HepG2 (cell line): Measurements from ENCODE around the gene RNF149. TPM values are rescaled to one million over a fixed set of nuclear protein-coding genes. Genes with fewer than 3 reads are reported as not detected.

Source experiments
- CSRNP1 ChIP-seq: sonication (generic); formaldehyde crosslinking; IDR thresholded peaks from 2 replicates; pipeline ENCODE4 v1.8.1; 2023; ENCODE audit warnings: mild to moderate bottlenecking, missing genetic modification reagents
- GATAD2A ChIP-seq: IDR thresholded peaks from 2 replicates; pipeline ENCODE4 v1.6.1; 2016
- GPBP1L1 ChIP-seq: sonication (generic); formaldehyde crosslinking; IDR thresholded peaks from 2 replicates; pipeline ENCODE4 v1.5.0; 2020; ENCODE audit warnings: mild to moderate bottlenecking, missing genetic modification reagents
- MTA3 ChIP-seq: sonication (generic); formaldehyde crosslinking; IDR thresholded peaks from 2 replicates; pipeline ENCODE4 v1.4.0; 2020; ENCODE audit warnings: missing genetic modification reagents
- MYC ChIP-seq: sonication (generic); formaldehyde crosslinking; IDR thresholded peaks from 2 replicates; pipeline ENCODE4 v1.9.0; 2021; ENCODE audit warnings: missing genetic modification reagents, borderline replicate concordance
- NFAT5 ChIP-seq: sonication (generic); formaldehyde crosslinking; IDR thresholded peaks from 2 replicates; pipeline ENCODE4 v1.4.0; 2020; ENCODE audit warnings: missing genetic modification reagents
- PCBP1 ChIP-seq: fragments of 200-400 bp; formaldehyde crosslinking; IDR thresholded peaks from 2 replicates; pipeline ENCODE4 v1.6.1; 2017; ENCODE audit warnings: mild to moderate bottlenecking, low read depth, low read length, borderline replicate concordance
- POLR2AphosphoS5 ChIP-seq: IDR thresholded peaks from 2 replicates; pipeline ENCODE4 v1.6.1; 2012; ENCODE audit warnings: low read depth, low read length
- RELA ChIP-seq: sonication (generic); formaldehyde crosslinking; IDR thresholded peaks from 2 replicates; pipeline ENCODE4 v1.4.0; 2020; ENCODE audit warnings: missing genetic modification reagents
- SP2 ChIP-seq: sonication (generic); formaldehyde crosslinking; IDR thresholded peaks from 2 replicates; pipeline ENCODE4 v1.5.1; 2020; ENCODE audit warnings: mild to moderate bottlenecking, missing genetic modification reagents
- TCF7 ChIP-seq: sonication (generic); IDR thresholded peaks from 2 replicates; pipeline ENCODE4 v1.6.1; 2016; ENCODE audit warnings: antibody characterized with exemption, low read depth
- ZBTB8A ChIP-seq: sonication (generic); formaldehyde crosslinking; IDR thresholded peaks from 2 replicates; pipeline ENCODE4 v1.4.0; 2020; ENCODE audit warnings: mild to moderate bottlenecking, low read depth, missing genetic modification reagents, borderline replicate concordance
- ZFP36L2 ChIP-seq: sonication (generic); formaldehyde crosslinking; IDR thresholded peaks from 2 replicates; pipeline ENCODE4 v1.4.0; 2020; ENCODE audit warnings: missing genetic modification reagents
- ZFP41 ChIP-seq: sonication (generic); formaldehyde crosslinking; IDR thresholded peaks from 2 replicates; pipeline ENCODE4 v1.4.0; 2020; ENCODE audit warnings: mild to moderate bottlenecking, missing genetic modification reagents, borderline replicate concordance
- ZNF549 ChIP-seq: sonication (generic); formaldehyde crosslinking; IDR thresholded peaks from 2 replicates; pipeline ENCODE4 v1.5.0; 2020; ENCODE audit warnings: missing genetic modification reagents
- ZNF780A ChIP-seq: sonication (generic); formaldehyde crosslinking; IDR thresholded peaks from 2 replicates; pipeline ENCODE4 v1.8.0; 2022; ENCODE audit warnings: mild to moderate bottlenecking, missing genetic modification reagents, moderate library complexity
- ZSCAN31 ChIP-seq: sonication (generic); formaldehyde crosslinking; IDR thresholded peaks from 2 replicates; pipeline ENCODE4 v1.5.0; 2020; ENCODE audit warnings: low read depth, mild to moderate bottlenecking, missing genetic modification reagents
- polyA plus RNA-seq, 8 experiments: library from polyadenylated mRNA; depleted of rRNA in 3 of 8; stranded (reverse) in 7 of 8; unstranded in 1 of 8; fragments of >200 nt; fragmentation: Illumina TruSeq in 4 of 8; extraction: Trizol in 4 of 8; gene quantifications; 2 replicates each; pipeline versions ENCODE4 v1.2.1 to v1.2.3, GENCODE V29; 2011 to 2016; ENCODE audit warnings: low read depth in 4 of 8, missing spikeins in 1 of 8, mixed read lengths in 1 of 8; ENCODE audit not compliant: insufficient read depth in 1 of 8
- total RNA-seq, 5 experiments: library from RNA; depleted of rRNA; stranded (reverse); fragments of >200 nt; fragmentation: Illumina TruSeq; extraction: Trizol; gene quantifications; 2 replicates each; pipeline ENCODE4 v1.2.3, GENCODE V29; 2016; ENCODE audit warnings: low read depth in 1 of 5
- TF ChIP-seq, protein P1 (sequence below): sonication (generic); formaldehyde crosslinking; IDR thresholded peaks from 2 replicates; pipeline ENCODE4 v1.4.0; 2020; ENCODE audit warnings: missing genetic modification reagents, borderline replicate concordance

The RNF149 gene
- total and polyA plus RNA-seq, 2 of the 13 experiments (the other 11 are each of a cell fraction or from before 2014, with no cell fraction given), result 87.6 to 109 TPM

- TF ChIP-seq TCF7 (no peak), ZSCAN31 (CRISPR knock-in tag) (peak; percentile 33; the same call in 1 of the 2 replicates), CSRNP1 (0 out of 2 replicates have a peak, but pooled peaks have one; percentile 0), ZFP36L2 (CRISPR knock-in tag) (no peak), ZBTB8A (CRISPR knock-in tag) (no peak; the same call in 1 of the 2 replicates), MYC (CRISPR knock-in tag) (peak; percentile 68), ZFP41 (CRISPR knock-in tag) (no peak), PCBP1 (0 out of 2 replicates have a peak, but pooled peaks have one; percentile 43), MTA3 (CRISPR knock-in tag) (no peak), POLR2AphosphoS5 (peak; percentile 98), RELA (CRISPR knock-in tag) (no peak; the same call in 1 of the 2 replicates), NFAT5 (no peak), ZNF549 (CRISPR knock-in tag) (no peak), SP2 (no peak), ZNF780A (CRISPR knock-in tag) (peak; percentile 84), GATAD2A (CRISPR knock-in tag) (peak; percentile 56), GPBP1L1 (CRISPR knock-in tag) (no peak)
- TF ChIP-seq, protein P1, sequence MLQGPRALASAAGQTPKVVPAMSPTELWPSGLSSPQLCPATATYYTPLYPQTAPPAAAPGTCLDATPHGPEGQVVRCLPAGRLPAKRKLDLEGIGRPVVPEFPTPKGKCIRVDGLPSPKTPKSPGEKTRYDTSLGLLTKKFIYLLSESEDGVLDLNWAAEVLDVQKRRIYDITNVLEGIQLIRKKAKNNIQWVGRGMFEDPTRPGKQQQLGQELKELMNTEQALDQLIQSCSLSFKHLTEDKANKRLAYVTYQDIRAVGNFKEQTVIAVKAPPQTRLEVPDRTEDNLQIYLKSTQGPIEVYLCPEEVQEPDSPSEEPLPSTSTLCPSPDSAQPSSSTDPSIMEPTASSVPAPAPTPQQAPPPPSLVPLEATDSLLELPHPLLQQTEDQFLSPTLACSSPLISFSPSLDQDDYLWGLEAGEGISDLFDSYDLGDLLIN, result 0 out of 2 replicates have a peak, but pooled peaks have one; percentile 22
Measured at GRCh38 chr2:101252408-101253012, 56.0 kb downstream of the RNF149 start, which contains the start of gene CNOT11 (continued).
